Kidney (tissue), 14 donors: ENCODE results near the gene METTL5. TPM values are rescaled to one million over a fixed set of nuclear protein-coding genes. Genes with fewer than 3 reads are reported as not detected.
"Not testable (repeated sequence)": the region's sequence is repeated elsewhere in the genome, so short reads cannot be mapped to it uniquely, and the experiment has no call there.

ENCODE experiments used
- DNase-seq, 5 donors: peaks; one replicate each; pipeline ENCODE4 v3.0.0-alpha.2; 2013 to 2020
- FAIRE-seq: peaks from 2 replicates; lab custom pipeline; 2012; peaks lifted over from hg19 to GRCh38; lab: Jason Lieb, UNC
- H3K27ac ChIP-seq, 2 donors: one replicate each; pipeline ENCODE4 v1.7.0; 2013; ENCODE audit warnings: low read depth in 2 of 2, low read length in 2 of 2, inconsistent platforms in 1 of 2
- H3K27me3 ChIP-seq: one replicate; pipeline ENCODE4 v1.7.1; 2013; ENCODE audit warnings: low read length, inconsistent platforms; ENCODE audit not compliant: control insufficient read depth, insufficient read depth
- H3K36me3 ChIP-seq, 3 donors: one replicate each; pipeline versions ENCODE4 v1.7.0 to v1.7.1; 2013; ENCODE audit warnings: low read length in 3 of 3, control low read depth in 1 of 3, inconsistent platforms in 1 of 3; ENCODE audit not compliant: insufficient read depth in 3 of 3, control insufficient read depth in 2 of 3
- H3K4me1 ChIP-seq, 3 donors: one replicate each; pipeline versions ENCODE4 v1.7.0 to v1.7.1; 2013; ENCODE audit warnings: low read length in 3 of 3, inconsistent platforms in 1 of 3, low read depth in 1 of 3; ENCODE audit not compliant: control insufficient read depth in 2 of 3, insufficient read depth in 2 of 3
- H3K4me3 ChIP-seq, 3 donors: one replicate each; pipeline versions ENCODE4 v1.7.0 to v1.8.1; 2013; ENCODE audit warnings: low read length in 3 of 3, control low read depth in 1 of 3, inconsistent platforms in 1 of 3
- H3K9ac ChIP-seq, 3 donors: one replicate each; pipeline versions ENCODE4 v1.7.0 to v1.7.1; 2013; ENCODE audit warnings: low read length in 3 of 3, control low read depth in 1 of 3, inconsistent platforms in 1 of 3
- H3K9me3 ChIP-seq, 3 donors: one replicate each; pipeline versions ENCODE4 v1.7.0 to v1.7.1; 2013; ENCODE audit warnings: low read length in 3 of 3, control low read depth in 1 of 3, inconsistent platforms in 1 of 3; ENCODE audit not compliant: control insufficient read depth in 2 of 3, insufficient read depth in 1 of 3
- CTCF ChIP-seq: IDR thresholded peaks from 3 replicates; pipeline ENCODE4 v1.5.1; 2012; ENCODE audit warnings: mild to moderate bottlenecking, moderate library complexity, borderline replicate concordance; ENCODE audit not compliant: insufficient read depth; ENCODE audit errors: extremely low read depth
- intact Hi-C: fragments of 100-400 bp; cut with DNase I; formaldehyde crosslinking; loops from one replicate; pipeline ENCODE4 v1.11.1; 2022
- polyA plus RNA-seq: library from polyadenylated mRNA; stranded (reverse); fragments of 350-450 nt; fragmentation: Illumina TruSeq; extraction: RNeasy Lipid Tissue Mini Kit (QIAGEN cat#74804); gene quantifications from one replicate; pipeline ENCODE4 v1.2.3, GENCODE V29; 2014; ENCODE audit warnings: low read depth, low replicate concordance; ENCODE audit not compliant: insufficient read depth
- total RNA-seq: library from RNA; stranded (reverse); fragmentation: NEBNext Ultra II Directional; extraction: Animal tissue kit (Norgen Biotek cat#: 25700); gene quantifications from one replicate; pipeline ENCODE4 v1.2.1, GENCODE V29; 2021
- donor health status: control.
- donor health status: control.
- donor health status: control.
- donor health status: control.
- donor health status: control.
- donor health status: DM: yes; HTN: yes; CAD: no.
- donor health status: Normal renal cell carcinoma (clear cell type).

Gene METTL5
- total and polyA plus RNA-seq, 2 donors from 2014 or later: 43.9 to 68.8 TPM

- H3K9ac ChIP-seq: no peak overlapping the region
- no peaks in the 10 kb centered on the region for H3K27me3 ChIP-seq
- H3K4me1 ChIP-seq: no peaks in the 10 kb centered on the region
- H3K27ac ChIP-seq: no peak overlapping the region
- FAIRE-seq: no peak
- intact Hi-C loops: no loop called here
- H3K36me3 ChIP-seq: no peaks in the 10 kb centered on the region
- no peak for TF ChIP-seq CTCF
- no peak for DNase-seq
- no peaks in the 10 kb centered on the region for H3K9me3 ChIP-seq
- no peak overlapping the region for H3K4me3 ChIP-seq
Observed at GRCh38 chr2:169868951-169869350, 44.2 kb upstream of the METTL5 start.

- no peak for FAIRE-seq
- intact Hi-C loops: no loop called here
- Histone ChIP-seq H3K9me3 (no peaks in the 10 kb centered on the region), H3K4me1 (no peaks in the 10 kb centered on the region), H3K27ac (no peak overlapping the region), H3K9ac (no peak overlapping the region), H3K27me3 (no peaks in the 10 kb centered on the region), H3K36me3 (no peaks in the 10 kb centered on the region), H3K4me3 (no peak overlapping the region)
- DNase-seq: no peak
- no peak for TF ChIP-seq CTCF
Observed at GRCh38 chr2:169867579-169867978, 42.9 kb upstream of the METTL5 start.

- intact Hi-C loops, H3K4me3 ChIP-seq, H3K36me3 ChIP-seq, H3K9ac ChIP-seq, H3K4me1 ChIP-seq, FAIRE-seq, H3K27ac ChIP-seq, H3K27me3 ChIP-seq, H3K9me3 ChIP-seq, DNase-seq: not testable (repeated sequence)
Observed at GRCh38 chr2:169866230-169866629, 41.5 kb upstream of the METTL5 start.

- no peak for TF ChIP-seq CTCF
- no peaks in the 10 kb centered on the region for H3K27me3 ChIP-seq
- FAIRE-seq (no peak), DNase-seq (no peak)
- H3K9me3 ChIP-seq: no peaks in the 10 kb centered on the region
- H3K4me1 ChIP-seq: no peaks in the 10 kb centered on the region
- H3K36me3 ChIP-seq: no peaks in the 10 kb centered on the region
- intact Hi-C loops: no loop called here
- H3K9ac ChIP-seq: no peak overlapping the region
- no peak overlapping the region for H3K27ac ChIP-seq
- H3K4me3 ChIP-seq: no peak overlapping the region
Observed at GRCh38 chr2:169865492-169865891, 40.8 kb upstream of the METTL5 start.
